NCI-H446 (cell line): ENCODE measurements around the gene GAS2L2.

Experiments used
- DNase-seq, 2 experiments: peaks; one replicate each; lab custom pipeline; 2025; lab: John Stamatoyannopoulos, UW

GAS2L2 gene

GRCh38 chr17:35752945-35753764, at the start of gene GAS2L2:
TSS of gene GAS2L2 (minus strand) at chr17:35753239. CDS start at chr17:35752850, 389 bp downstream.
- DNase-seq, result no peak

- DNase-seq, result peak; percentile 94 to 96
Observed at GRCh38 chr17:35801583-35802224, 48.7 kb upstream of the GAS2L2 start.

DNA sequence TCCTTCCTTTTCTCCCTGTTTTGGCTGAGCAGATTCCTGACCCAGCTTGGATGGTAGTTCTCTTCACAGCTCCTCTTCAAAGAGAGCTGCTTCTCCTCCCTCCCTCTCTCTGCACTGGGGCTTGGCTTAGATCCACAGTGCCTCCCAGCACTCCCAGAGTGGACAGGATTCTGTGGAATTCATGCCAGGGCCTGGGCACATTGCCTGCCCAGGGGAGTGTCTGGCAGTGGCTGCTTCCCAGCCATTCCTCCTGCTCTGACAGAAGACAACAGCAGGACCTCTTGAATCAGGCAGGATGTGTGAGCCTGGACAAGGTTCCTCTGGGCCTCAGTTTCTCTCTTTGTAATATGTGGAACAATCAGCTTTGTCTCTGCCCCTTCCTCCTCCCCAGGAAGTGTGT, 46.9 kb upstream of the GAS2L2 start:
- DNase-seq, result peak; percentile 90 to 95

DNA sequence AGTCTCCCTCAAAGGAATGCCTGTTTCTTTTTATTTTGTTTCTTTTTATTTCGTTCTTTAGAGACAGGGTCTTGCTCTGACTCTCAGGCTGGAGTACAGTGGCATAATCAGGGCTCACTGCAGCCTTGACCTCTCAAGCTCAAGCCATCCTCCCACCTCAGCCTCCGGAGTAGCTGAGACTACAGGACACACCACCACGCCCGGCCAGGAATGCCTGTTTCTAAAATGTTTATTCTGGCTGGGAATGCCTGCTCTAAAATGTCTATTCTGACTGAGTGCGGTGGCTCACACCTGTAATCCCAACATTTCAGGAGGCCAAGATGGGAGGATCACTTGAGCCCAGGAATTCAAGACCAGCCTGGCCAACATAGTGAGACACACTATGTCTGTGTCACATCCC, 44.9 kb upstream of the GAS2L2 start:
- no peak for DNase-seq

DNA sequence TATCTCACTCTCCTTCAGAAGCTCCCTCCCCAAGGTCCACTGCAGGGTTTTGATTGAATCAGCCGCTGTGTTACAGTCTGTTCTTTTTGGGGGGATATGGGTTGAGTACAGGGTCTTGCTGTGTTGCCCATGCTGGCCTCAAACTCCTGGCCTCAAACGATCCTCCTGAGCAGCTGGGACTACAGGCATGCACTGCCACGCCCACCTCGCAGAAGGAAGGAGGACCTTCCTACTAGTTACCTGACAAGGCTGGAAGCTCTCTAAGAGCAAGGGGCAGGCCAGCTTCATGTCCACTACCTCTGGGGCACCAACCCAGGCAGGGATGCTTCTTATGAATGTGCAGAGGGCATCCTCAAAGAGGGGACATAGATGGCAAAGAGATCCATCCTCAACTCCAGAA, 44.3 kb upstream of the GAS2L2 start:
- no peak for DNase-seq

GRCh38 chr17:35796942-35797341, 43.9 kb upstream of the GAS2L2 start:
- no peak for DNase-seq

GRCh38 chr17:35795871-35796265, 42.8 kb upstream of the GAS2L2 start:
- no peak for DNase-seq

DNA sequence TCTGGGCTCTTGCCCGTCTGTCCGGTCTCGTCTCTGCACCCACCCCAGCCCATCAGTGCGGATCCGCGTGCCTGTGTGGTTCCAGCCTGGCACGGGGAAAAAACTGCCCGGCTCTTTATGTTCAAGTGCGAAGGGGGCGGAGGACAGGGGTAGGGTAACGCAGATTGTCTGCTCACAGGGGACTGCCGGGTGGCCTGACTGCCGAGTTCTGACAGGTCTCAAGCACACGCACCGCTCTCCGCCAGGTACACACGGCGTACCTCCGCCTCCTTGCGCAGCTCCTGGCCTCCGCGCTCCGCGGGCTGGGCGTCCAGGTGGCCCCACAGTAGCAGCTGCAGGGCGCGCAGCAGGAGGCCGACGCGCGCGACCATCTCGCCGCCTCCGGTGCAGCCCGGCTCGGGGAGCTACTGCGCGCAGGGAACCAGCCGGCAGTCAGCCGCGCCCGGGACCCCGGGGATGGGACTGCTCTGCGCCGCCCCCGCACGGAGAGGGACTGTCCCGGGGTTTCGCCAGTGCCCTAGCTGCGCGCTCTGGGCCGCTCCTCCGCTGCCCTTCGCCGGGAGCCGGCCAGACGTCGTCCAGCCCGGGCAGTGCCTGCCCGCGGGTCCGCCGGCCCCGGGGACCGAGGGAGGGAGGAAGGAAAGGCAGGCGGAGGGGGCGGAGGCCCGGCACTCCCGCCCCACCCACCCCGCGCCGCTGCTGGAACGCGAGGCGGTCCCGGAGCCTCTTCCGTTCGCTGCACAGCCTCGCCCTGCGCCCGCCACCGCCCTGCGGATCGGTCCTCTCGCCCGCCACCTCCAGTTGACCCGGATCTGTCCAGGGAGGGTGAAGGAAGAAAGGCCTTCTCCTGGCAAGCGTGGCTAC, 42.2 kb upstream of the GAS2L2 start, which contains the start of gene MMP28:
Gene MMP28, minus strand, starts transcription at position 635 of the 864 bp plus-strand sequence. Its CDS starts 264 bp downstream, at position 371.
- no peak for DNase-seq

DNA sequence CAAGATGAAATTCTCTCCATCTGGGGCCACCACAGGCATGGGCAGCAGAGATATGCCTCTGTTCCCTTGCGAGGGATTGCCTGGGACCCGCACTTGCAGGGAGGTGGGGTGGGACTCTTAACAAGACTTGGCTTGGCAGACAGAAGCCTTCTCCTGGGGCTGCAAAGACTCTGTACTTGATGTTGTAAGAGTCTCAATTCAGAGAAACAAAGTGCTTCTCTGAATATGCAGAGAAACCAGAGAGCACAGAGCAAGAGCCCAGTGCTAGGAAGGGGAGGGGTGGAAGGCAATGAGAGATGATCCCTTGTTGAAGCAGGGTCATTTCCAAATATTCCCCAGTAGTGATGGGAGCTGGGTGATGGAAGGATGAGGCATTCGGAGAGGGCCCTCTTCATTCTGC, 40.2 kb upstream of the GAS2L2 start:
- no peak for DNase-seq

DNA sequence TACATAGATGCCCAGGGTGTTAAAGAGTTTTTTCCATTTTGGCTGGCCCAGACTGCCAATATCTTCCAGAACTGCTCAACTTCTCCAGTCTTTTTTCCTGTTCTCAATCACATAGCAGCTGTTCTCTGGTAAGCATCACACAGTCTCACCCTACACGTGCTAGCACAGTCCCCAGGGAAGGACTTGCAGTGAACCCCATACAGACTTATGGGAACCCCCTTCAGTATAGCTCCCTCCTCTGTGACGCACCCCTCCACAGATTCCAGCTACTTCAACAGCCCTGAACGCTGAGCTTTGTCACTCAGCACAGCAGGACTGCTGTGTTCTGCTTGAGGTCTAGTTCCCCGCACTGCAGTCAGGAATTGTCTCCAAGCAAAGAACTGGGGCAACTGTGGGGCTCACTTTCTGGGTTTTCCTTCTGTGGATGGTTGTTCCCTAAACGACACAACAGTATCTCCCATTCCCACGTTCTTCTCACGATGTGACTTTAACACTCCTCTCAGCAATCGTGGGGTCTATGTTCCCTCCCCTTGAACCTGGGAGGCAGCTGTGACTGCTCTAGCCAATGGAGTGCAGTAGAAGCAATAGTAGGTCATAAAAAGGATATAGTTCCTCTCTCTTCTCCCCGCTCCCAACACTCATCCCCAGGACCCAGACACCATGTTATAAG, 38.8 kb upstream of the GAS2L2 start:
- no peak for DNase-seq

GRCh38 chr17:35790841-35791240, 37.8 kb upstream of the GAS2L2 start:
- no peak for DNase-seq

DNA sequence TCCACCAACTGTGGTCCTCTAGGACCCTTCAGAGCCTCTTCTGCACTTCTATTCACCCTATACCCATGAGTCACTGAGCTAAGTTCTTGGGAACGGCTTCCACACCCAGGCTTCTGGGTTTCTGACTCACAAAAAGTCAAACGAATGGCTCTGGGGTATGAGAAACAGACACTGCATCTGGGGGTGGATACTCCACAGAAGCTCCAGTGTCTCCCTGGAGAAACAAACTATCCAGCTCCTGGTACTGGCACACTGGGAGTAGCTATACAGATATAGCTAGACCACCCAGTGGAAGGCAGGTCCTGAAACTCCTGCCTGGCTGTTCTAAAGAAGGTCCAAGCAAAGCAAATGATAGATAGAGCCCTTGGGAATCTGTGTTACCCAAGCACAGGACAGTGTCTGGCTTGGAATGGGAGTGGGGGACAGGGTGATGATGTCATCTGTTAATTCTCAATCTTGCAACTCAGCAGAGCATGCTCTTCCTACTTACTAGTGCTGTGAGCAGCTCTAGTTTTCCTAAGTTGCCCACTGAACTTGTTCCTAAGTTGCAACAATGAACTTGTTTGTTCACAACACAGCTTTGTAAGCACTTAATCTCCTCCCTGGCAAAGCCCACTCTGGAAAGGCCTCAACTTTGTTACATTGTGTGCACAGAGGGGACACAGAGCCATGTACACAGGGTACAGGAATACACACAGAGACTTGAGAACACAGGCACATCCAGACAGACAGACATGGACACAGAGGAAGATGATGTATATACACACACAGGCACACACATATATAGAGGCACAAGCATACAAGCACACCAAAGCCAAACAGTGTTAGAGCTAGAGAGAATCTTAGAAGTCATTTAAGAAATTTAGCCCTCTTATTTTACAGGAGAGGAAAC, 35.7 kb upstream of the GAS2L2 start:
- DNase-seq, result no peak

DNA sequence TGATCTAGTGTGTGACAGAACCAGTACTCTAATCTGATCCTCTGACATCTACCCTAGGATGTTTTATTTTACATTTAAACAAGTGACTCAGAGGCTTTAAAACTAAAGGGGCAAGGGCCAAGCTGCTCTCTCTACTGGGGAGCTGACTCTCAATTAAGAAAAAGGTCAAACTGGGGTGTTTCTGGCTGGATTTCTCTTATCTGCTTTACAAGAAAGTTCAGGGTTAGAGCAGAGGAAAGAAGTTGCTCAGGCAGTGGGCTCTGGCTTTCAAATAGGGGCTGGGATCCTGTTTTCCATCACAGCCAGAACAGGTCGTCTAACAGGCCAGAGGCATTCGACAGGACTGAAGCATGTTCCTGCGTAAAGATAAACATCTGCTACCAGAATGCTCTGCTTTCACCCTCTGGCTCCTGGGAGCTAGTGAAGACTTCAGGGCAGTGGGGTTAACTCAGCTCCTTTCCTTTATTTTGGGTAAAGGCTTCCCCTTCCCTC, 33.9 kb upstream of the GAS2L2 start:
- DNase-seq, result no peak

GRCh38 chr17:35784895-35785294, 31.9 kb upstream of the GAS2L2 start:
- no peak for DNase-seq

- no peak for DNase-seq
Observed at GRCh38 chr17:35780950-35781349, 27.9 kb upstream of the GAS2L2 start.

DNA sequence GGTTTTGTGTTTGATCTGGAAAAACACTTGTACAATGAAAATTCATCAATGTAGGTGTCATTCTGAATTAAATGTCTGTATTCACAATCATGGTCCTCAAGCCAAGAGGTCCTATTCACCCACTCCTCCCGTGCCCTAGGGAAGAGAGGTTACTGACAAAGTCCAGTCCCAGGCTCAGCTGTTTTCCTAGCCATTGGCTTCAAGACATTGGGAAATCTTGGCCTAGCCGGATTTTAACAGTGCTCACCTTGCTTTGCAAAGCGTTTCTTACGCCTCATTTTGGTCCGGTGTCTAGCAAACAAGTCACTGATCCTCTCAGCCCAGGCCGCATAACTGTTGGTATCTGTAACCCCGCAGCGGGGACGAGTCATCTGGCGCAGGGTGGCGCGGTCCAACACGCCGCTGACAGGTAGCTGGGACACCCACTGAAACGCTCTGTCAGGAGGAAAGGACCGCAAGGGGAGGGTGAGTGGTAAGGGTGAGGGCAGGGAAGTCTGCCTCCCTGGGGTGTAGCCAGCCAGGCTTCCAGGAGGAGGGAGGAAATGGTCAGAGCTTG, 25.7 kb upstream of the GAS2L2 start:
- DNase-seq, result no peak

GRCh38 chr17:35775583-35775982, 22.5 kb upstream of the GAS2L2 start:
- DNase-seq, result no peak

DNA sequence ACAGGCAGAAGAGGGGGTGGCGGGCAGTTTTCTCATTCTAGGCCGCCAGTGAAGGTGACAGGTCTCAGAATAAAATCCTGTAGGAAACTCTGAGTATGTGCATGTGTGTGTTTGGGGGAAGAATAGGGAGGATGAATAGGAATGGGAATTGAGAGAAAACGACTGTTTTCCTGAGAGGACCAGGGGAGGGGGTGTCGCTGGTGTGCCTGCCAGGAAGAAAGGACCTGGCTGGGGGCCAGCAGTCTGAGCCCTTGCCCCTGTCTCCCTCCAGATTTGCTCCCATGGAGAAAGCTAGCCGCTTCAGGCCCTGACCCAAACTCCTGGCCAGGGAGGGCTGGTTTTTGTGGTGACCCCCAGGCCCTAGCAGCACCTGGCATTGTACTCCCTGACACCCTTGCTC, 22.0 kb upstream of the GAS2L2 start:
- no peak for DNase-seq

GRCh38 chr17:35774499-35774898, 21.5 kb upstream of the GAS2L2 start:
- DNase-seq, result peak in 1 of 2 experiments; percentile 47

- no peak for DNase-seq
Observed at GRCh38 chr17:35773679-35774425, 20.8 kb upstream of the GAS2L2 start.
